ENCODE results near the gene RMND5A.

RMND5A gene

GRCh38 chr2:86675511-86676015 lies 44.5 kb upstream of the RMND5A start:
- no peak for DNase-seq (ENCODE audit: extremely low spot score)
- CTCF ChIA-PET = interaction anchor here (1.2 to 1.4 kb wide), 2 partner anchors 24 to 562 kb away, joined by 3 read pairs; no protein-coding TSS in a partner anchor
- TF ChIP-seq CTCF (IDR thresholded peaks at IDR 0.05; ENCODE audit: control extremely low read depth, extremely low read depth, low read depth, missing control alignments) = no peak
- POLR2A ChIA-PET = no interaction called here

- no peak for DNase-seq (ENCODE audit: extremely low spot score)
- TF ChIP-seq CTCF (IDR thresholded peaks at IDR 0.05; ENCODE audit: control extremely low read depth, extremely low read depth, low read depth, missing control alignments) = no peak
- CTCF ChIA-PET = no interaction called here
- POLR2A ChIA-PET = no interaction called here
Observed at GRCh38 chr2:86677816-86678215, 42.3 kb upstream of the RMND5A start.

- CTCF ChIA-PET = interaction anchor here (1.2 kb wide), 1 partner anchor 19 kb away, joined by 3 read pairs; no protein-coding TSS in a partner anchor
- POLR2A ChIA-PET = no interaction called here
- DNase-seq (ENCODE audit: extremely low spot score) = no peak
- TF ChIP-seq CTCF (IDR thresholded peaks at IDR 0.05; ENCODE audit: control extremely low read depth, extremely low read depth, low read depth, missing control alignments) = no peak
Observed at GRCh38 chr2:86679036-86679435, 41.1 kb upstream of the RMND5A start.

DNA sequence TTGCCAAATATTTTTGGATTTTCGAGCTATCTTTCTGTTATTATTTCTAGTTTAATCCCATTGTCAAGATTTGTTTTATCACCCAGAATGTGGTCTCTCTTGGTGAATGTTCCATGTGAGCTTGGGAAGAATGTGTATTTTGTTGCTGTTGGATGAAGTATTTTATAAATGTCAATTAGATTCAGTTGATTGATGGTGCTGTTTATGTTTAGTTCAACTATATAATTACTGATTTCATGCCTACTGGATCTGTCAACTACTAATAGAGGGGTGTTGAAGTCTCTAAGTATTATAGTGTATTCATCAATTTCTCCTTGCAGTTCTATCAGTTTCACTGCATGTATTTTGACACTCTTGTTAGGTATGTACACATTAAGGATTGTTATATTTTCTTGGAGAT lies 34.7 kb upstream of the RMND5A start:
- DNase-seq (ENCODE audit: extremely low spot score) = no peak
- no peak for TF ChIP-seq CTCF (IDR thresholded peaks at IDR 0.05; ENCODE audit: control extremely low read depth, extremely low read depth, low read depth, missing control alignments)
- ChIA-PET CTCF (no interaction called here), POLR2A (no interaction called here)

DNA sequence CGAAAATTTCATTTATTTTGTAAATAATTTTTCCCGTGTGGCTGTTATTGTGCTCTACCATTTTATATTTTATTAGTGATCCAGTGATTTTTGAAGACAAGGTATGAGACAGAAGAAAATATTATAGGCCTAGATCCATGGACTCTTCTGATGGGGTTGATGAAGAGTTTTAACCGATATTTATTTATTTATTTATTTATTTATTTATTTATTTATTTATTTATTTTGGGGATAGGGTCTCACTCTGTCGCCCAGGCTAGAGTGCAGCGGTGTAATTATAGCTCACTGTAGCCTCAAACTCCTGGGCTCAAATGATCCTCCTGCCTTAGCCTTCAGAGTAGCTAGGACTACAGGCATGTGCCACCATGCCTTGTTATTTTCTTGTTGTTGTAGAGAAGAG lies 33.6 kb upstream of the RMND5A start:
- TF ChIP-seq CTCF (IDR thresholded peaks at IDR 0.05; ENCODE audit: control extremely low read depth, extremely low read depth, low read depth, missing control alignments) = no peak
- POLR2A ChIA-PET = no interaction called here
- DNase-seq (ENCODE audit: extremely low spot score) = no peak
- CTCF ChIA-PET = interaction anchor here (0.7 kb wide), 1 partner anchor 48 kb away, joined by 3 read pairs; no protein-coding TSS in a partner anchor

DNA sequence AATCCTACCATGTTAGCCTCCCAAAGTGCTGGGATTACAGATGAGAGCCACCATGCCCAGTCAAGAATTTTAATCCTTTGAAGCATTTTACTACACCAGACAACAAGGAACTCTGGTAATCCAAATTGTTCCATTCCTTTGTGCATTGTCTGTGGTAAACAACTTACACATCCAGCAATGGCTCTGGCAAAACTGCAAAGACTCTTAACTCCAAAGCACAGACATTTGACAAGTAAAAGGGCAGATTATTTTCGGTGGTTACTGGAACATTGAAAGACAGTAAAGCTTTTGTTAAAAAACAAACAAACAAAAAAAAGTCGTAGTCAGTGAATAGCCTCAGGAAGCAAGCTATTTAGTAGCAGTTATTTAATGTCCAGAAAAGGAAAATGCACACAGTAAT lies 33.2 kb upstream of the RMND5A start:
- no peak for DNase-seq (ENCODE audit: extremely low spot score)
- TF ChIP-seq CTCF (IDR thresholded peaks at IDR 0.05; ENCODE audit: control extremely low read depth, extremely low read depth, low read depth, missing control alignments) = no peak
- POLR2A ChIA-PET = no interaction called here
- CTCF ChIA-PET = interaction anchor here (0.7 kb wide), 1 partner anchor 48 kb away, joined by 3 read pairs; no protein-coding TSS in a partner anchor

Measured in GM10248 (cell line).